PFSK-1 (cell line): Measurements from ENCODE around the gene CDH7.

Experiments used
- POLR2AphosphoS5 ChIP-seq: IDR thresholded peaks from 2 replicates; pipeline ENCODE4 v1.6.1; 2012; ENCODE audit warnings: low read depth, mild to moderate bottlenecking, control low read depth, low read length, moderate library complexity
- REST ChIP-seq, 2 experiments: IDR thresholded peaks; 2 replicates each; pipeline versions ENCODE4 v1.6.1 to v1.8.0; 2011 to 2012; ENCODE audit warnings: low read depth in 2 of 2, low read length in 2 of 2, control low read depth in 1 of 2, inconsistent platforms in 1 of 2, mild to moderate bottlenecking in 1 of 2, moderate library complexity in 1 of 2; ENCODE audit not compliant: insufficient read depth in 1 of 2
- SIN3A ChIP-seq: IDR thresholded peaks from 2 replicates; pipeline ENCODE4 v1.6.1; 2012; ENCODE audit warnings: mild to moderate bottlenecking, low read length, moderate library complexity, borderline replicate concordance; ENCODE audit not compliant: insufficient read depth
- TAF1 ChIP-seq: IDR thresholded peaks from 2 replicates; pipeline ENCODE4 v1.6.1; 2012; ENCODE audit warnings: low read length, control low read depth, borderline replicate concordance; ENCODE audit not compliant: insufficient read depth

GRCh38 chr18:65751155-65752085, 608 bp downstream of the CDH7 start:
- TF ChIP-seq REST (IDR thresholded peaks at IDR 0.05; ENCODE audit: insufficient read depth in 1 of 2, low read depth in 2 of 2, low read length in 2 of 2) (no peak), TAF1 (no peak), SIN3A (no peak), POLR2AphosphoS5 (no peak)
